Spleen (tissue), 7 donors: ENCODE data around the gene FBN1.

Source experiments
- POLR2A ChIP-seq, 3 donors: fragments of 450-650 bp; IDR thresholded peaks; one replicate each; pipeline ENCODE4 v1.5.1; 2017; ENCODE audit warnings: antibody characterized with exemption in 3 of 3, mild to moderate bottlenecking in 1 of 3
- POLR2AphosphoS5 ChIP-seq, 3 donors: sonication (generic); formaldehyde crosslinking; IDR thresholded peaks; one replicate each; pipeline ENCODE4 v1.5.1; 2017; ENCODE audit warnings: antibody characterized with exemption in 3 of 3
- TF ChIP-seq, protein P1 (sequence below), 11 experiments: fragments of 200-600 bp in 7 of 11; fragments of 450-650 bp in 4 of 11; sonication (generic) in 4 of 11; IDR thresholded peaks in 8 of 11; conservative IDR thresholded peaks in 3 of 11; 1 replicate in 7 of 11; 2 replicates in 4 of 11; pipeline versions ENCODE4 v1.4.0 to v1.8.0; 2016 to 2021; ENCODE audit warnings: antibody characterized with exemption in 11 of 11, inconsistent platforms in 4 of 11, mild to moderate bottlenecking in 1 of 11
- donor health status: DM: no; HTN: no; CAD: no; lungs with moderate emphysema.
- donor health status: DM: no; HTN: no; CAD: no.
- donor health status: DM: no; HTN: no; CAD: no.

GRCh38 chr15:48643206-48643605 lies 2.3 kb downstream of the FBN1 start:
- TF ChIP-seq POLR2A (IDR thresholded peaks at IDR 0.05) (no peak), POLR2AphosphoS5 (IDR thresholded peaks at IDR 0.05) (no peak)
- TF ChIP-seq, protein P1, sequence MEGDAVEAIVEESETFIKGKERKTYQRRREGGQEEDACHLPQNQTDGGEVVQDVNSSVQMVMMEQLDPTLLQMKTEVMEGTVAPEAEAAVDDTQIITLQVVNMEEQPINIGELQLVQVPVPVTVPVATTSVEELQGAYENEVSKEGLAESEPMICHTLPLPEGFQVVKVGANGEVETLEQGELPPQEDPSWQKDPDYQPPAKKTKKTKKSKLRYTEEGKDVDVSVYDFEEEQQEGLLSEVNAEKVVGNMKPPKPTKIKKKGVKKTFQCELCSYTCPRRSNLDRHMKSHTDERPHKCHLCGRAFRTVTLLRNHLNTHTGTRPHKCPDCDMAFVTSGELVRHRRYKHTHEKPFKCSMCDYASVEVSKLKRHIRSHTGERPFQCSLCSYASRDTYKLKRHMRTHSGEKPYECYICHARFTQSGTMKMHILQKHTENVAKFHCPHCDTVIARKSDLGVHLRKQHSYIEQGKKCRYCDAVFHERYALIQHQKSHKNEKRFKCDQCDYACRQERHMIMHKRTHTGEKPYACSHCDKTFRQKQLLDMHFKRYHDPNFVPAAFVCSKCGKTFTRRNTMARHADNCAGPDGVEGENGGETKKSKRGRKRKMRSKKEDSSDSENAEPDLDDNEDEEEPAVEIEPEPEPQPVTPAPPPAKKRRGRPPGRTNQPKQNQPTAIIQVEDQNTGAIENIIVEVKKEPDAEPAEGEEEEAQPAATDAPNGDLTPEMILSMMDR (IDR thresholded peaks at IDR 0.05 in 8 of 11, conservative IDR thresholded peaks at IDR 0.05 in 3 of 11), result no peak
